ENCODE measurements around the gene PLA2G7. TPM values are rescaled to one million over a fixed set of nuclear protein-coding genes. Genes with fewer than 3 reads are reported as not detected.

The PLA2G7 gene
- total RNA-seq, 4 donors from 2014 or later = 2.4 to 65.6 (median 3.8) TPM

GRCh38 chr6:46729787-46730326, 5.3 kb downstream of the PLA2G7 start:
- no peak for TF ChIP-seq CTCF (IDR thresholded peaks at IDR 0.05; ENCODE audit: low read depth)

- no peak for TF ChIP-seq CTCF (IDR thresholded peaks at IDR 0.05; ENCODE audit: low read depth)
Observed at GRCh38 chr6:46720401-46720800, 14.8 kb downstream of the PLA2G7 start.

GRCh38 chr6:46719099-46719498, 16.1 kb downstream of the PLA2G7 start:
- TF ChIP-seq CTCF (IDR thresholded peaks at IDR 0.05; ENCODE audit: low read depth) = no peak

GRCh38 chr6:46715141-46715540, 20.0 kb downstream of the PLA2G7 start:
- no peak for TF ChIP-seq CTCF (IDR thresholded peaks at IDR 0.05; ENCODE audit: low read depth)

- no peak for TF ChIP-seq CTCF (IDR thresholded peaks at IDR 0.05; ENCODE audit: low read depth)
Observed at GRCh38 chr6:46711491-46711890, 23.7 kb downstream of the PLA2G7 start.

GRCh38 chr6:46706464-46706863, 28.7 kb downstream of the PLA2G7 start:
- no peak for TF ChIP-seq CTCF (IDR thresholded peaks at IDR 0.05; ENCODE audit: low read depth)

GRCh38 chr6:46704562-46704961, 30.6 kb downstream of the PLA2G7 start:
- TF ChIP-seq CTCF (IDR thresholded peaks at IDR 0.05; ENCODE audit: low read depth) = no peak

All from subcutaneous adipose tissue (tissue), 4 donors.